ENCODE results near the gene GPR15.

Gene GPR15

DNA sequence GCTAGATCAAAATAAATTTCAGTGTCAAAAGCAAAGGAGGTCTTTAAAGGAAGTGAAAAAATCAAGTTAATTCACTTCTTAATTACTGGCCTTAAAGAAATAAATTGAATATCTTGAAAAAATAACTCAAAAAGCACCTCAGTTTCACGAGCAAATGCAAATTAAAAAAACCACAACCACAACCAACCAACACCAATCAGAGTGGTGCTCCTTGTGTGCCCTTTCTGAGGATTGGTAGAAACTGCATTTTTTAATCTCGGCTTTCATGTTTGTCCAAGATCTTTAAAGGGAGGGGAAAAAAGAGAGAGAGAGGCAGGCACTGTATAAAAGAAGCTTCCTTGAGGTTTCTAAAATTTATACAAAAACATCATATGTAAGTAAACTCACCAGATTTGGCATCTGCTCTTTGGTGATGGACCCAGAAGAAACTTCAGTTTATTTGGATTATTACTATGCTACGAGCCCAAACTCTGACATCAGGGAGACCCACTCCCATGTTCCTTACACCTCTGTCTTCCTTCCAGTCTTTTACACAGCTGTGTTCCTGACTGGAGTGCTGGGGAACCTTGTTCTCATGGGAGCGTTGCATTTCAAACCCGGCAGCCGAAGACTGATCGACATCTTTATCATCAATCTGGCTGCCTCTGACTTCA lies at the start of gene GPR15:
TSS of gene GPR15 (plus strand) at position 357 of the 653 bp plus-strand sequence. CDS start at position 413, 56 bp downstream.
- no peak for DNase-seq

DNA sequence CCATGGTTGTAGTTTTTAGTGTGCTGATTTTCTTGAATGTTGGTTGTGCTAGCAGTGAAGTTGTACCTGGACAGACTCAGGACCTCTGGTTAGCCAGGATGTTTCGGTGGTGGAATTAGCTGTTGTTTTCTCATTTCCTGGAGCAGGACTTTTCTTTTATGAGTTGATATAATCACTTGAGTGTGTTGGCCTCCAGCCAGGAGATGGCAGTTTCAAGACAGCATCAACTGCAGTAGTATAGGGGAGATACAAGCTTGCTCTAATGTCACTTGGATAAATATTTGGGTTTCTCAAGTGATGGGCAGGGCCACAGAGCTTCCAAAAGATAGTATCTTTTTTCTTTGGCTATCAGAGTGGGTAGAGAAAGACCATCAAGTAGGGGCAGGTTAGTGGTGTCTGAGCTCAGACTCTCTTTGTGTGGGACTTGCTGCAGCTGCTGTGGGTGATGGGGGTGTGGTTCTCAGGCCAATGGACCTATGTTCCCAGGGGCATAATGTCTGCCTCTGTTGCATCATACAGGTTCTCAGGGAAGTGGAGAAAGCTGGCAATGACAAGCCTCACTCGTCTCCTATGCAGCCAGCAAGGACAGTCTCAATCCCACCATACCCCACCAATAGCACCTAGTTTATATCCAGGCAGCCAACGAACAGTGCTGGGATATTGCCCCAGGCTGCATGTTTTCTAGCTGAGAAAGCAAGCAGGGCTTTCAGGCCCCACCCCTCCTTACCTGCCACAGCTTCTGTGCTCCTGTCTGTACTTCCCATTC lies 48.9 kb upstream of the GPR15 start:
- no peak for DNase-seq

DNA sequence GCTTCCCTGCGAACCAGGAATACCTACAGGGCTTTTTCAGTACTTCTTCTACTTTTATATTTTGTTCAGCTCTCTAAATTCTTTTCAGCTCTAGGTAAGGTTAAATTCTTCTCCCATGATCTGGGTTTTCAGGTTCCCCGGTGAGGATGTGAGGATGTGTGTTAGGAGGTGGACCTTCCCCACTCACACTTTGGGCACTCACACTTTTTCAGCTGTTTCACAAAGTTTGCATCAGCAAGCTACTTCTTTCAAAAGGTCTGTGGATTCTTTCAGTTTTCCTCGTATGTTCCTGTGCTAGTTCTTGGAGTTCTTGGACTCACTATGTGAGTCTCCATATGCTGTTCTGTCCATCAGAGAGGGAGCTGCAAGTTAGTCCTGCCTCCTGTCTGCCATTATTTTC lies 48.2 kb upstream of the GPR15 start:
- DNase-seq, result no peak

DNA sequence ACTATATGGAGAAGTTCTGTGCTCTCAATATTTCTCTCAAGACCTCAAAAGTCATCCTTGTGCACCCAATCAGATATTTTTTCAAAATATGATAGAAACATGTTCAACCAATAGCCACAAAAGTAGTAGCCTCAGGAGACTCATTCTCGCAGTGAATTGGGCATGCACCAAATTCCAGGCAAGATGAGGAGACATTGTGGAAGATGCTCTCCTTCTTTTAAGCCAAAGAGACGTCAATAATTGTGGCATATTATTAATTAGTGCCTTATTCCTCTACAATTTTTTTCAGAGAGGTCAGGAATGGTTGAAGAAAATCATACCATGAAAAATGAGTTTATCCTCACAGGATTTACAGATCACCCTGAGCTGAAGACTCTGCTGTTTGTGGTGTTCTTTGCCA lies 34.4 kb upstream of the GPR15 start, which contains the start of gene OR5K2:
TSS of gene OR5K2 (plus strand) at position 301 of the 400 bp plus-strand sequence. CDS start at position 301, 0 bp downstream.
- DNase-seq, result no peak

DNA sequence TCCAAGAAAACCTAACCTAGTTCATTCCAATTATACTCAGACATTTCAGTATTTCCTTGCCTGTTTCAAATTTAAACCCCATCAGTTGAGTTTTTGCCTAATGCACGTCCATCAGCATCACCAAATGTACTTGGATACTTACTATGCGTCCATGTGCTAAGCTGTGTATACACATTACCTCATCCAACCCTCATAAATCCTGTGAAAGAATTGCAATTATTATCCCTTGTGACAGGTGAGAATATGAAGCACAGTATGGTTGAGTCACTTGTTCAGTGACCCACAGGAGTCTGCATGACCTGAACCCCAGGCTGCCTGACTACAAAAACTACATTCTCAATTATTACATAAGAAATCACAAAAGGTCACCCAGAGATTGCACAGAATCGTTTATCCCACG lies 31.8 kb upstream of the GPR15 start:
- DNase-seq, result no peak

DNA sequence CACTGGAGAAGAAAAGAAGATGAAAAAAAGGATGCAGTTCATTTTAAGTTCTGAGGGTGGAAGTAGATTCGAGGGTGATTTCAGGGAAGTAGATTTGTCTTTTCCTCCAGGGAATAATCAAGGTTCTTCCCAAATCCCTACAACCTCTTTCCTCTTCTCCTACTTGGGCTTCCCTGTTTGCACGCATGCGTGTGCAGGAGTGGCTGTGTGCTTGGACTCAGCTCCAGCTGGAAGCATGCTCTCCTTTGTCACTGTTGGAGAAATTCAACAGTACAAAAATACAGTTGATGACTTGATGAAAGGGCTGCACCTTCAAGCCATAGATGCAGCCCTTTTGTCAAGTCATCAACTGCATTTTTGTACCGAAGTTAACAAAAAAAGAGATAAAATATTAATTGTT lies 30.5 kb upstream of the GPR15 start:
- DNase-seq, result no peak

DNA sequence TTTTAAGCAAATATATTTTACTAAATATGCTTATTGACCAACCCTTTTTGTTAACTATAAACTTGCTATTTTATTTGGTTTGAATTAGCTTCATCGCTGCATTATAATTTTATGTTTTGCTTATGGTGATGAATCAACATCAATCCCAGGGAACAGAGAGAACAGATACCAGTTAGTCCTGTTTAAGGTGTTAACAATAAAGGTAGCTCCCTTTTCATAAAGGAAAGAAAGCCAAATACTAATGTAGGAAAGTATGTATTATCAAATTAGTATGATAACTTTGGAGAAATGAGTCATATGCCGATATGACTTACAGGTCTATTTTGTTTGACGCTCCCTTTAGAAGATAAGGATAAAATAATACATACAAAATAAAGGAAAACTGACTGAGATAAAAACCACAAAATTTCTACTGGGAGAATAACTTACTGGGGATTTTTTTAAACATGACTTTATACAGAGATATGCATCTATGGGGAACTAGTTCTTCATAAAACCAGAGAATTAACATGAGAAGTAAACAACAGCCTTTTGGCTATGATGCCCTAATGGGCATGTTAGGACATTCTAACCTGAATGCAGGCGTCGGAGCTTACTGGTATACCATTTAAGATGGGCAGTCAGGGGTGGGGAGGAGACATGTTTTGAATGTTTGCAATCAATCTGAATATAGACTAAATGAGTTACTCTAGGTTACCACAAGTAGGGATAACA lies 29.8 kb upstream of the GPR15 start:
- no peak for DNase-seq

DNA sequence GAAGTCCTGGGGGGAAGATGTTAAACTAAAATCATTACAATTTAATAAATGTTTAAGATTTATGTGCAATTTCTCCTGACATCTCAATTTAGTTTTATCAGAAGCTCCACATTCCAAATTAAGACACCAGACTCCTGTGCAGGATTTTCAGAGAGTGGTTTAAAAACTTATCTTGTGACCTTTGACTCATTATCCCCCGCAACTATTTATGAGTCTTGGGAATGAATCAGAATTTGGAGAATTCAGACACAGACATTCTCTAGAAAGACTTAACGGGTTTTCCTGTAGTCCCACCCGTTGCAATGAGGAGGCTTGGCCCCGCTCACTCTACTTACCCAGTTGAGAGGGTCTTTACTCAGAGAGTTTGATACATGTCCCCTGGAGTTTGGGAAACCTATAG lies 27.2 kb upstream of the GPR15 start:
- DNase-seq, result no peak

DNA sequence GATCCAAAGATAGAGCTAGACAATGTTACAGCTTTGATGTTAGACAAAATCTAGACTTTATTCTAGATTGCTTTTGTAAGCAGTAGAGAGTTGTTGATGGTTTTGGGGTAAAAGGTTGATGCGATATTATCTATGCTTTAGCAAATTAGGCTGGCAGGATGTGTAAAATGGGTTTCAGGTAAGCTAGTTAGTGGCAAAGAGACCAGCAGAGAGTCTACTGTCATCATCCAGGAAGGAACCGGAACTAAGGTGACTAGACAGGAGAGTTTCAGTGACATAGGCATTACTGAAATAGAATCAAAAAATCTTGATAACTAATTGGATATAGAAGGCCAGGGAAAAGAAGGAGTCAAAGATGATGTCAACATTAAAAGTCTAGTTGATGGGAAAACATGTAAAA lies 23.2 kb upstream of the GPR15 start:
- no peak for DNase-seq

DNA sequence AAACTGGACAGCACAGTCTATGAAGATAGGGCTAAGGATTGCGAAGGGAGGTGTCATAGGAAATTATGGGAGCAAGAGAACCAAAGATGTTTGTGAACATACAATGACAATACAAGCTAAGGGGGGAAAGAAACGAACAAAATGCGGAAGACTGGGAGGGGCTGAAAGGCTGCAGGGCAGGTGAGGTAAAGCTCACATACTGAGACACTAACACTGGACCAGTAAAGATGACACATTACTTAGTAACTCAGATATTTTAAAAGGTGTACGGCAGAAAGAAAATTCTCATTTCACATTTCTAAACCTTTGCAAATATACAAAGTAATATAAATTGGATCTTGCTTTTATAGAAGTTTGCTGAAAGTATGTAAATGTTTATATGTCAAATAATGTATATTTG lies 19.2 kb upstream of the GPR15 start:
- DNase-seq, result no peak

DNA sequence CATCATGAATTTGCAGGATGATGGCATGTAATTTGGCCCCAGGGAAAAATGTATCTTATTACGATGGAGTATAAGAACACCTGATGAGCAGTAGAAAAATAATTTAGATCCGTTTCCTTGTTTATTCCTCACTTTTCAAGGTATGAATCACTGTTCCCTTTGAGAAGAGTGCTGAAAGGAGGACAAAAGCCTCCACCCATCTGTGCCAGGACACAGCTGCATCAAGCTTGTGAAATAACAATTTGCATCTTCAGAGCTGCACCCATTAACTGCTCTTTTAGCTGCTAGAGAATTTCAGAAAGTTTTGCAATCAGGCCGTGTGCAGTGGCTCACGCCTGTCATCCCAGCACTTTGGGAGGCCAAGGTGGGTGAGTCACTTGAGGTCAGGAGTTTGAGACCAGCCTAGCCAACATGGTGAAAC lies 18.7 kb upstream of the GPR15 start:
- no peak for DNase-seq

DNA sequence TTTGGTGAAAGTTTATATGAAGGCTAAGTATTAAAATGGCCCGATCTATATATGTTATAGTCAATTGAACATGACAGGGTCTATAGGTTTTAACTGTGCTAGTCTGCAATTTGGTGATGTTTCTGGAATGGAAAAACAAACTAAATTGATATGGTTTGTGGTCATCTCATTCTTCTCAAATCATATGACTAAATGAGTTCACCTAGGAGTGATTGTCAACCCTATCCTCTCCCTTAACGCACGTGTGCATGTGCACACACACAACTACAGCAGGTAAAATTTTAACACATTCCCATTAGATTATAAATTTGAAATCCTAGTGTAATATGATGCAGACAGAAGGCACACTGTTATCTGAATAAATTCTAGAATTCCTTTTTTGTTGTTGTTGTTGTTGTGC lies 18.0 kb upstream of the GPR15 start:
- DNase-seq, result no peak

DNA sequence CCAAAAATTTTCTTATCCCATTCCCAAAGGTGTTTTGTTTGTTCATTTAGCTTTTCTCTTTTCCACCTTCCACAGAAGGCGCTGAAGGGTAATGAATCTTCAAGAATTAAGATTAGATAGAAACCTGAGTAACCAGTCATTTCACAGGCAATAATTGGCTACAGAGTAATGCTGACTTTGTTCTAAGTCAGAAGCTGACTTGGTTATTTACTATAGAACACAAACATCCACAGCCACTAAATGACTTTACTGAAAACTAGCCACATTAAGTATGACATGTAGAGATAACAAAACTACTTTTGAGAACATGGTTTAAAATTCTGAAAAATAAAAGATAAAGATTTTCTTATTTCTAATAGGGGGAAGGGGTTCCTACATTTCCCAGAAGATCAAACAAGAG lies 16.8 kb upstream of the GPR15 start:
- no peak for DNase-seq

DNA sequence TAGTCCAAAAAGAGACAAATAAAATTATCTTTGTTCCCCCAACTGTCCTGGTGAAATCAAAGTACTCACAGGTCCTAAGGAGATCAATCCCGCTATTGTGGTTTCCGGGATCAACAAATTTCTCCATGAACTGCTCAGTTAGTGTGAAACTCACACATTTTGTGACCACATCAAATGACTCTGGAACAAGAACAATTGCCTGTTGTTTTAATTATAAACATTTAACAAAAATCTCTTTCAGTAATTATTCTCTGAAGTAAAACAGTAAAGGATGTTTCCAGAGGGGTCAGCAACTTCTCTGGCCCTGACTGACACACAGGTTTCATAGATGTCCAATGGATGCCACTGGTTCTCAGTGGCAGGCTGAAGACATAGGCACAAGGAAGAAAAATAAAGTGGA lies 13.0 kb upstream of the GPR15 start:
- DNase-seq, result no peak

DNA sequence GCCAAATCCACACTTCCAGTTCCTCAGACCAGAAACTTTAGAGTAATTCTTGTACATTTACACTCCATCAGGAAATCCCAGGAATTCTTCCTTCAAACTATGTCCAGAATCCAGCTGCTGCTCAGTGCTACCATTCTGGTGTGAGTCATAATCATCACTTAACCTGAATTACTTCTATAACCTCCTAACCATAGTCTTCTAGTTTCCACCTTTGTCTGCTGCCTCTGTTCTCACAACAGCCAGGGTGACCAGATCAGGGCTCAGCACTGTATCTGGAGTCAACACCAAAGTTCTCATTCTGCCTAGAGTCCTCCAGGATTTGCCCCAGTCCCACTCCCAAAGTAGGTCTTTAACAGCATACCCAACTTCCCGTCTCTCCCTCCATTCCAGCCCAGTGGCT lies 12.4 kb upstream of the GPR15 start:
- DNase-seq, result no peak

DNA sequence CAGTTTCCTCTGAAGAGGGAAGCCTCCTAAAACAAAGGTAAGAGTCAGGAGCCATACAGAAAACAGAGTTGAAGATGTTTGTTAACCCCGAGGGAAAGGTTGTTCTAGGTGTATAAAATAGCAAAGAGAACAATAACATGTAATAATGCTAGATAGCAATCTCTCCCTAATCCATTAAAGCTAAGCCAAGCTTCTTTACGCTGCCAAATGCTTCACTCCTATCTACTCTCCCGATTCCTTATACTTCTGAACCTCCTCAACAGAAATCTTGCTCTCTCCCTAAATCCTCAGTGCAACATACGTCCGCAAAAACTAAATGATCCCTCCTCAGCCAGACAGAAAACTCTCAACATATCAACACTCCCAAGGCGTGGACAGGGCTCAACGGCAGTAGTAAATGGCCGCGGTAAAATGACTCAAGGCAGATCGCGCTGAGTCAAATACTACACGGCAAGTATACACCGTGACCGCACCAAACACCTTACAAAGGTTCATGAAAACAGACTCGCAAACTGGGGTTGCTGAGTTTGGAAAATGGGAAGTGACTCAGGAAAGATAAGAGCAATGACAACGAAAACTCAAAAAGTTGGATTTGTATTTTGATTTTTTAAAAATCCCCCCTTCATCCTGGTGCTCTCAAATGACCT lies 9.8 kb upstream of the GPR15 start:
- no peak for DNase-seq

DNA sequence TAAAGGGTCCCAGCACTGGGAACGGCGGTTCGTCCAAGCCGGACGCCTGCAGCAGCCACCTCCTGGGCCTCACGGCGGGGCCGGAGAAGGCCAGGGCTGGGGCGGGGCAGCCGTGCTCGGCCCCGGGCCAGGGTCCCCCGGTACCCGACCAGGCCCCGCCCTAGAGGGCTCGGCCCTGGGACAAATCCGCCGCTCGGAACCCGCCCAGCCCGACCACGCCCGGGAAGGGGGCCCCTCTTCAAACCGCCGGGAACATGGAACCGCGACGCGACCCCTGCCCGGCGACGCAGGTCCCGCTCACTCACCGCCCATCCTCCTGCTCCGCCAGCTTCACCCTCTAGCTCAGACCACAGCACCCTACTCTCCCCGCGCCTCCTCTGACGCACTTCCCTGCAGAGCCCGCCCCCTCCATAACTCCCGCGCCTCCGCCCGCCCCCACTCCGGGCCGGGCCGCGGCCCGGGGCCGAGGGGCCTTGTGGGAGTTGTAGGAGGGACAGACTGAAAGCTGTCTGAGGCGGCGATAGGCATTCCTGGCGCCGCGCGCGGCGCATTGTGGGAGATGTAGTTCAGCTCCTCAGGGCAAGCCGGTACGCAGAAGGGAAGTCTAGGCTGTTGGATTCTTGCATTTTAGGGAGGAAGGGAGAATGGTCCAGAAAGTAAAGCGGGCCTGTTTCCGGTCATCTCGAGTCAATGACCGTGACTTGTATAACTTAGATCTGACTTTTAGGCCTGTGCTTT lies 9.1 kb upstream of the GPR15 start, which contains the start of gene CLDND1:
TSS of gene CLDND1 (minus strand) at position 359 of the 738 bp plus-strand sequence. CDS start 1,478 bp downstream, outside the sequence.
- DNase-seq, result peak; percentile 94

DNA sequence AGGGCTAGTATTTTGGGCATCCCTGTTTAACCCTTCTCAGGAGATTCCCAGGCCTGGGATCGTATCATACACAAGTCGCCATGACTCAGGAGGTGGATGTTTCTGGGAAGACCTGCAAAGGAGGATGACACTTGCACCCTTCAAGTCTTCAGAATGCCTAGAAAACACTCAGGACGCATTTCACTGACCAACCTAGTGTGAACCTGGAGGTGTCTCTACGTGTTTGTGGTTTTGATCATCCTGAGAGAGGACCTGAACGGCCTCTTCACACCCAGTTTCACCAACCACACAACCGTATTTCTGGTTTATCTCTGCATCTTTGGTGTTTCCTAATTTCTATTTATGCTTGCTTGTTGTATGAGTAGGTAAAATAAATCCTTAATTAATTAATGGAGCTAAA lies 6.3 kb upstream of the GPR15 start:
- no peak for DNase-seq

DNA sequence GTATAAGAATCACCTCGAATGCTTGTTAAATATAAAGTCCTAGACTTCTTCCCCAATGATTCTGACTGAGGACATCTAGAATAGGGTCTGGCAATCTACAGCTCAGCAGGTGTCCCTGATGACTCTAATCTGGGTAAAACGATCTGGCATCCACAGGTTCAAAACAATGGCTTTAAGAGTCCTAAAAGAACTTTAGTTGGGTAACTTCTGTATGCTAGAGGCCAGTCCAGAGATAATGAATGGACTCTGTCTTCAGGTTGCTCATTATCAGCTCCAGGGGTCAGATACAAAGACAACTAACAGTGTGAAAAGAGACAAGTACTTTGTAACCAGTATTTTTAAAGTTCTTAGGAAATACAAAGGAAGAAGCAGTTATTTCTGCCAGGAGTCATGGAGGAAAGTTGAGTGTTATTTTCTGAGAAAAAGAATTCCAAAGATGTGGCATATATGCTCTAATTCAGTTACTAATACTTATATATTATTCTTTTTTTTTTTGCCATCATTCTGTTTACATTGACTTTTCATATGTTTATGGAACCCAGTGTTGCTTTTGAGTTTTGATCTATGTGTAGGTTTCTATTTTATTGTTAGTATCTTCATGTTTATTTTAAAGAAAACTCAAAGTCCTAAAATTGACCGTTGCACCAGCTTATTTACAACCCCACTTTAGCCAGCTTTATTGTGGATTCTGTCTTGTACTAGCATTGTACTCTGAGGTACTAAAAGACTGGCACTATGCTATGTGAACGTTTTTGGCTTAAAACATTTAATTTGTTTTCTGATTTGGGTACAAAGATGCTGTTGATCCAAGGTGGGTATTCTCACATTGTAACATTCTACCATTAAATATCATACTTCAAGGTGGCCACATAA lies 3.1 kb upstream of the GPR15 start:
- no peak for DNase-seq

DNA sequence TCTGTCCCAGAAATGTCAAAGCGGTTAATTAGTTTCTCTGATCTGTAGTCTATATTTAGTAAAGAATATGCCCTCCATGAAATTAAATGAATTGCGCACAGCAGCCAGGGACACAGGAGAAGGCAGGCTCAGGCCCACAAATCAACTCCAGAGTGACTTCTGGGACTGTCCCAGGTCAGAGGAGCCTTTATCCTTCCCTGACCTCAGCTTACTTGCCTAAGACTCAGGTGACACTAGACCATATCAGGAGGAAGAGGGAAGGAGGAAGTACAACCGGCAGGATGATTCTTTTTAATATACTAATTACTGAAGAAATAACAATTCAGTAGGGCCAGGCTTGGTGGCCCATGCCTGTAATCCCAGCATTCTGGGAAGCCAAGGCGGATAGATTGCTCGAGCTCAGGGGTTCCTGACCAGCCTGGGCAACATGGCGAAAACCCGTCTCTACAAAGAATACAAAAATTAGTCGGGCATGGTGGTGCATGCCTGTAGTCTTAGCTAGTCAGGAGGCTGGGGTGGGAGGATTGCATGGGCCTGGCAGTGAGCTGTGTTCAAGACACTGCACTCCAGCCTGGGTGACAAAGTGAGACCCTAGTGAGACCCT lies 1.8 kb upstream of the GPR15 start:
- no peak for DNase-seq

DNA sequence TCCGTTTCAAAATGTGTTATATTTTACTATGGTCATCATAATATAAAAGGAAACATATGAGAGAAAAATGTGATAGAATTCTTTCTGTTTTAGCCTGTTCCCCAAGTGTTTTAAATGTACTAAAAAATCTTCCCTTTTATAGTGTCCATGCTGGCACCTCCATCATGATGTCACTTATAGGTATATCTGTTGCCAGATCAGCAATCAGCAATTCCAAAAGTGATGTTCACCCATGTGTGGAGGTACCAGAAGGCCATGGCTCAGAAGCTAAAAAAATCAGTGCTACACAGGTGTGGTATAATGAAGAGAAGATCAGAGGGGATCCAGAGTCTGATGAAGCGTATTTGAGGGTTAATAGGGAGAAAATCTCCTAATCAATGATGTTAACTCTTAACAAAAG lies 1.1 kb upstream of the GPR15 start:
- DNase-seq, result no peak
